ENCODE results near the gene PLA2G5. TPM values are rescaled to one million over a fixed set of nuclear protein-coding genes. Genes with fewer than 3 reads are reported as not detected.

PLA2G5 gene
- polyA plus RNA-seq, 4 donors, result not detected

Other genes with a start within 250 kb of the PLA2G5 start
- gene OTUD3, start 187.8 kb upstream of the PLA2G5 start, polyA plus RNA-seq (ENCODE audit: insufficient read length in 4 of 4), result 10 to 100 TPM; 12.3 to 54.1 (median 21.2) TPM
- not detected for gene PLA2G2E, start 146.6 kb upstream of the PLA2G5 start, polyA plus RNA-seq (ENCODE audit: insufficient read length in 4 of 4)
- gene PLA2G2A, start 90.6 kb upstream of the PLA2G5 start, polyA plus RNA-seq (ENCODE audit: insufficient read length in 4 of 4), result under 1 TPM in 1 of 4 donors, not detected in 3; 0.13 TPM
- under 1 TPM in 3 of 4 donors, not detected in 1; 0.05 to 0.06 (median 0.06) TPM for gene PLA2G2D, start 49.3 kb downstream of the PLA2G5 start, polyA plus RNA-seq (ENCODE audit: insufficient read length in 4 of 4)
- under 1 TPM; 0.14 to 0.65 (median 0.37) TPM for gene PLA2G2F, start 69.1 kb downstream of the PLA2G5 start, polyA plus RNA-seq (ENCODE audit: insufficient read length in 4 of 4)
- gene UBXN10, start 115.9 kb downstream of the PLA2G5 start, polyA plus RNA-seq (ENCODE audit: insufficient read length in 4 of 4), result 1 to 10 TPM; 4.9 to 5.9 (median 5.5) TPM
- under 1 TPM in 3 of 4 donors, not detected in 1; 0.14 to 0.21 (median 0.14) TPM for gene PLA2G2C, start 116.3 kb downstream of the PLA2G5 start, polyA plus RNA-seq (ENCODE audit: insufficient read length in 4 of 4)
- gene VWA5B1, start 220.7 kb downstream of the PLA2G5 start, polyA plus RNA-seq (ENCODE audit: insufficient read length in 4 of 4), result 1 to 10 TPM in 3 of 4 donors, under 1 TPM in 1; 0.82 to 2.7 (median 2.0) TPM

Data from left renal cortex interstitium (tissue), 4 donors.